CD14-positive monocyte (primary cell): ENCODE data around the gene CHST11. TPM values are rescaled to one million over a fixed set of nuclear protein-coding genes. Genes with fewer than 3 reads are reported as not detected.

Experiments used
- DNase-seq, 3 donors: peaks; one replicate each; pipeline ENCODE4 v3.0.0-alpha.2; 2011 to 2022
- H2AFZ ChIP-seq: 2 replicates; pipeline ENCODE4 v1.6.0; 2012; ENCODE audit warnings: mild to moderate bottlenecking, low read depth, low read length, inconsistent platforms; ENCODE audit not compliant: insufficient read depth, poor library complexity, severe bottlenecking
- H3K27ac ChIP-seq, 2 donors: 1 replicate in 1 of 2; 2 replicates in 1 of 2; pipeline ENCODE4 v1.5.1; 2012 to 2013; ENCODE audit warnings: low read length in 2 of 2, control low read depth in 1 of 2, inconsistent platforms in 1 of 2, low read depth in 1 of 2, mild to moderate bottlenecking in 1 of 2
- H3K27me3 ChIP-seq, 2 donors: one replicate each; pipeline versions ENCODE4 v1.6.0 to v1.6.1; 2011 to 2013; ENCODE audit warnings: low read length in 2 of 2; ENCODE audit not compliant: control insufficient read depth in 2 of 2, insufficient read depth in 2 of 2
- H3K36me3 ChIP-seq, 2 donors: replicated peaks in 1 of 2; 1 replicate in 1 of 2; 2 replicates in 1 of 2; pipeline versions ENCODE4 v1.5.1 to v1.6.1; 2012 to 2013; ENCODE audit warnings: low read length in 2 of 2, control low read depth in 1 of 2, inconsistent platforms in 1 of 2, mild to moderate bottlenecking in 1 of 2; ENCODE audit not compliant: insufficient read depth in 2 of 2, control insufficient read depth in 1 of 2
- H3K4me1 ChIP-seq, 2 donors: 1 replicate in 1 of 2; 2 replicates in 1 of 2; pipeline versions ENCODE4 v1.5.1 to v1.6.1; 2012 to 2013; ENCODE audit warnings: low read length in 2 of 2, control low read depth in 1 of 2, inconsistent platforms in 1 of 2, mild to moderate bottlenecking in 1 of 2, moderate library complexity in 1 of 2; ENCODE audit not compliant: insufficient read depth in 2 of 2, control insufficient read depth in 1 of 2
- H3K4me2 ChIP-seq: replicated peaks from 2 replicates; pipeline ENCODE3; 2012; ENCODE audit warnings: low read length, moderate library complexity, mild to moderate bottlenecking; ENCODE audit not compliant: poor library complexity, severe bottlenecking; ENCODE audit errors: extremely low read depth
- H3K4me3 ChIP-seq, 3 experiments: fragments of 200-600 bp in 1 of 3; sonication (generic) in 1 of 3; replicated peaks in 1 of 3; 1 replicate in 2 of 3; 2 replicates in 1 of 3; pipeline ENCODE4 v1.5.1; 2011 to 2013; ENCODE audit warnings: low read length in 3 of 3, mild to moderate bottlenecking in 3 of 3, control low read depth in 2 of 3, low read depth in 2 of 3, inconsistent platforms in 1 of 3, moderate library complexity in 1 of 3
- H3K79me2 ChIP-seq: 2 replicates; pipeline ENCODE4 v1.6.0; 2012; ENCODE audit warnings: mild to moderate bottlenecking, control low read depth, inconsistent platforms, low read length, moderate library complexity; ENCODE audit not compliant: insufficient read depth
- H3K9ac ChIP-seq: 2 replicates; pipeline ENCODE4 v1.6.0; 2017; ENCODE audit warnings: low read length, mild to moderate bottlenecking; ENCODE audit not compliant: insufficient read depth, poor library complexity, severe bottlenecking
- H3K9me3 ChIP-seq, 2 donors: replicated peaks in 1 of 2; 1 replicate in 1 of 2; 2 replicates in 1 of 2; pipeline versions ENCODE4 v1.5.1 to v1.6.1; 2012 to 2013; ENCODE audit warnings: low read length in 2 of 2, control low read depth in 1 of 2; ENCODE audit not compliant: control insufficient read depth in 1 of 2, insufficient read depth in 1 of 2
- H4K20me1 ChIP-seq: 2 replicates; pipeline ENCODE4 v1.6.0; 2012; ENCODE audit warnings: mild to moderate bottlenecking, low read length, control low read depth, moderate library complexity; ENCODE audit not compliant: insufficient read depth
- H3K27ac Mint-ChIP-seq, 7 donors: one replicate each; pipeline ENCODE4 v1.8.0; 2020; ENCODE audit warnings: mild to moderate bottlenecking in 7 of 7, mixed read lengths in 7 of 7, moderate library complexity in 6 of 7, inconsistent platforms in 2 of 7
- H3K27me3 Mint-ChIP-seq, 3 donors: one replicate each; pipeline ENCODE4 v1.8.0; 2021 to 2022; ENCODE audit warnings: low read depth in 3 of 3, mild to moderate bottlenecking in 3 of 3, mixed read lengths in 3 of 3, moderate library complexity in 3 of 3, inconsistent platforms in 1 of 3
- H3K36me3 Mint-ChIP-seq, 2 donors: one replicate each; pipeline ENCODE4 v1.8.0; 2020; ENCODE audit warnings: mixed read lengths in 2 of 2, inconsistent platforms in 1 of 2, mild to moderate bottlenecking in 1 of 2
- H3K4me1 Mint-ChIP-seq: one replicate; pipeline ENCODE4 v1.8.0; 2020; ENCODE audit warnings: mild to moderate bottlenecking, mixed read lengths
- H3K4me3 Mint-ChIP-seq, 2 donors: one replicate each; pipeline ENCODE4 v1.8.0; 2020; ENCODE audit warnings: mild to moderate bottlenecking in 2 of 2, mixed read lengths in 2 of 2, moderate library complexity in 1 of 2
- H3K9me3 Mint-ChIP-seq, 7 donors: one replicate each; pipeline ENCODE4 v1.8.0; 2020 to 2022; ENCODE audit warnings: mixed read lengths in 7 of 7, mild to moderate bottlenecking in 6 of 7, moderate library complexity in 6 of 7, inconsistent platforms in 2 of 7
- CTCF ChIP-seq: fragments of 200-600 bp; IDR thresholded peaks from one replicate; pipeline ENCODE4 v1.8.0; 2022; ENCODE audit warnings: antibody characterized with exemption, mild to moderate bottlenecking
- WGBS: methylation state at CpG from one replicate; pipeline ENCODE4 v1.1.5; 2013; ENCODE audit warnings: missing lambda C conversion rate; ENCODE audit not compliant: insufficient coverage; 5-methylcytosine and 5-hydroxymethylcytosine counted together
- intact Hi-C, 2 donors: fragments of 100-400 bp; cut with micrococcal nuclease; formaldehyde crosslinking; loops; one replicate each; pipeline versions ENCODE4 v1.15.0 to v1.15.1; 2023
- polyA plus RNA-seq, 3 donors: library from polyadenylated mRNA; depleted of rRNA in 1 of 3; unstranded in 2 of 3; stranded (reverse) in 1 of 3; fragments of 300-500 nt in 2 of 3; fragments of >200 nt in 1 of 3; fragmentation: Illumina TruSeq in 2 of 3; gene quantifications; 1 replicate in 2 of 3; 2 replicates in 1 of 3; pipeline ENCODE4 v1.2.3, GENCODE V29; 2012 to 2021

The CHST11 gene
- polyA plus RNA-seq, 3 donors = 44.4 to 66.6 (median 48.4) TPM

DNA sequence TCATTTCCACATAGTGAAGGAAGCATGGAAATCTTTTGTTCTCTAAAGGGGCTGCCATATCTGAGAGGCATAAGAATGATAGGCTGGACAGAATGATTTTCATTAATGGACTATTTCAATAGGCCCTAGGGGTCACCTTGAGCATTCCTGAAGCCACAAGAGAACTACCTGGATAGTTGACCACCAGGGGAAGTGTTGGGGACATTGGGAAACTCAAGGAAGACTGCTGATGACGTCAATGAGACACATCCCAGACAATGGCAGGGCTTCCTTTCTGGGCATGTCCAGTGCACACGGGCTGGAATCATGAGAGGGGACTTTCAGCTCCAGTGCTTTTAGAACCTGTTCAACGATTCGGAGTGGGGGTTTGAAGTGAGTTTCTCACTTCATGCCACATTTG is 48.8 kb upstream of the CHST11 start:
- Histone ChIP-seq H3K4me1 (no peaks in the 10 kb centered on the region), H3K36me3 (no peaks in the 10 kb centered on the region), H3K27ac (no peak overlapping the region), H3K4me3 (no peak overlapping the region), H2AFZ (no peak overlapping the region), H3K4me2 (no peak overlapping the region), H3K9ac (no peak overlapping the region), H4K20me1 (no peaks in the 10 kb centered on the region), H3K27me3 (no peaks in the 10 kb centered on the region), H3K79me2 (no peaks in the 10 kb centered on the region), H3K9me3 (peaks cover 0 to 7% of the 10 kb centered on the region in 2 donors)
- Mint-ChIP-seq H3K4me1 (no peaks in the 10 kb centered on the region), H3K36me3 (no peaks in the 10 kb centered on the region), H3K27ac (no peak overlapping the region), H3K9me3 (peaks cover 7 to 10% (median 8%) of the 10 kb centered on the region in 7 donors), H3K4me3 (no peak overlapping the region), H3K27me3 (peaks cover 0 to 4% (median 3%) of the 10 kb centered on the region in 3 donors)
- no peak for TF ChIP-seq CTCF
- WGBS = 88% methylated on average over 3 of the region's 4 CpGs
- intact Hi-C loops = no loop called here
- DNase-seq = no peak

DNA sequence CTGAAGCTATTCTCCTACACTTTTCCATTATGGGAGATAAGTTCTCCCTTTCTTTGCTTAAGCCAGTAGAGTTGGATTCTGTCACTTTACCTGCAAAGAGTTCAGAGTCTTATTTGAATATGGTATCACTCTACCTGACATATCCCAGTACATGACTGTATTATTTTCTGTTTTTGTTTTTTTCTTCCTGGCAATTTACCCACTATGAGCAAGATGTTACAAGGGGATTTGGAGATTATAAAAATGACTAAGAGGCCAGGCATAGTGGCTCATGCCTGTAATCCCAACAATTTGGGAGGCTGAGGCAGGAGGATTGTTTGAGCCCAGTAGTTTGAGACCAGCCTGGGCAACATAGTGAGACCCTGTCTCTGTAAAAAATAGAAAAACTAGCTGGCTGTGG is 46.4 kb upstream of the CHST11 start:
- Histone ChIP-seq H3K27ac (no peak overlapping the region), H3K79me2 (no peaks in the 10 kb centered on the region), H3K4me1 (no peaks in the 10 kb centered on the region), H2AFZ (no peak overlapping the region), H3K4me2 (no peak overlapping the region), H3K4me3 (no peak overlapping the region), H3K9me3 (peaks cover 0 to 11% of the 10 kb centered on the region in 2 donors), H3K9ac (no peak overlapping the region), H4K20me1 (no peaks in the 10 kb centered on the region), H3K27me3 (no peaks in the 10 kb centered on the region), H3K36me3 (no peaks in the 10 kb centered on the region)
- Mint-ChIP-seq H3K36me3 (no peaks in the 10 kb centered on the region), H3K4me3 (no peak overlapping the region), H3K9me3 (peaks cover 5 to 12% (median 9%) of the 10 kb centered on the region in 7 donors), H3K27ac (no peak overlapping the region), H3K27me3 (peaks cover 0 to 6% (median 3%) of the 10 kb centered on the region in 3 donors), H3K4me1 (no peaks in the 10 kb centered on the region)
- intact Hi-C loops = no loop called here
- no peak for DNase-seq
- TF ChIP-seq CTCF = no peak
